Fibroblast of mammary gland (primary cell): ENCODE data around the gene ADAT1.

ENCODE experiments used
- DNase-seq: peaks from one replicate; pipeline ENCODE4 v3.0.0-alpha.2; 2010; ENCODE audit warnings: low read depth
- H3K4me3 ChIP-seq: 2 replicates; pipeline ENCODE4 v1.5.1; 2011; ENCODE audit warnings: low read depth, mild to moderate bottlenecking, low read length, moderate library complexity; ENCODE audit not compliant: control insufficient read depth
- TF ChIP-seq, protein P1 (sequence below): conservative IDR thresholded peaks from 2 replicates; pipeline ENCODE4 v1.5.1; 2011; ENCODE audit warnings: low read depth, low read length, inconsistent platforms; ENCODE audit not compliant: control insufficient read depth, insufficient read depth

Gene ADAT1

DNA sequence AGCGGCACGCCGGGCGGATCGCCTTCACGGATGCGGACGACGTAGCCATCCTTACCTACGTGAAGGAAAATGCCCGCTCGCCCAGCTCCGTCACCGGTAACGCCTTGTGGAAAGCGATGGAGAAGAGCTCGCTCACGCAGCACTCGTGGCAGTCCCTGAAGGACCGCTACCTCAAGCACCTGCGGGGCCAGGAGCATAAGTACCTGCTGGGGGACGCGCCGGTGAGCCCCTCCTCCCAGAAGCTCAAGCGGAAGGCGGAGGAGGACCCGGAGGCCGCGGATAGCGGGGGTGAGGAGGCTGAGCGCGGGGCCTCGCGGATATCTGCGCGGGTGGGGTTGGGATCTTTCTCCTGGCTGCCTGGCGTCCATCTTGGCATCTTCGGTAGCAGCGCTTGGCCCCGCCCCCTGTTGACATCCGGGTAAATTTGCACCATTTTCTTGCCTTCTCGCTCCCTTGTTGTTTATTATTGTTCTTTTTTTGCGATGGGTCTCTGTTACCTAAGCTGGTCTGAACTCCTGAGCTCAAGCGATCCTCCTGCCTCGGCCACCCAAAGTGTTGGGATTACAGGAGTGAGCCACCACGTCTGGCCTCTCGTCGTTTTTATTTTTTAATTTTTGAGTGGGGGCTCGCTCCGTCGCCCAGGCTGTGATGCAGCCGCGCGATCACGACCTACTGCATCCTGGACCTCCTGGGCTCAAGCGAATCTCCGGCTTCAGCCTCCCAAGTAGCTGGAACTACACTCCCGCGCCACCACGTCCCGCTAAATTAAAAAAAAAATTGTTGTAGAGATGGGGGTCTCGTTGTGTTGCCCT is 25.4 kb upstream of the ADAT1 start:
- H3K4me3 ChIP-seq: peak overlapping the region; percentile 78
- TF ChIP-seq, protein P1, sequence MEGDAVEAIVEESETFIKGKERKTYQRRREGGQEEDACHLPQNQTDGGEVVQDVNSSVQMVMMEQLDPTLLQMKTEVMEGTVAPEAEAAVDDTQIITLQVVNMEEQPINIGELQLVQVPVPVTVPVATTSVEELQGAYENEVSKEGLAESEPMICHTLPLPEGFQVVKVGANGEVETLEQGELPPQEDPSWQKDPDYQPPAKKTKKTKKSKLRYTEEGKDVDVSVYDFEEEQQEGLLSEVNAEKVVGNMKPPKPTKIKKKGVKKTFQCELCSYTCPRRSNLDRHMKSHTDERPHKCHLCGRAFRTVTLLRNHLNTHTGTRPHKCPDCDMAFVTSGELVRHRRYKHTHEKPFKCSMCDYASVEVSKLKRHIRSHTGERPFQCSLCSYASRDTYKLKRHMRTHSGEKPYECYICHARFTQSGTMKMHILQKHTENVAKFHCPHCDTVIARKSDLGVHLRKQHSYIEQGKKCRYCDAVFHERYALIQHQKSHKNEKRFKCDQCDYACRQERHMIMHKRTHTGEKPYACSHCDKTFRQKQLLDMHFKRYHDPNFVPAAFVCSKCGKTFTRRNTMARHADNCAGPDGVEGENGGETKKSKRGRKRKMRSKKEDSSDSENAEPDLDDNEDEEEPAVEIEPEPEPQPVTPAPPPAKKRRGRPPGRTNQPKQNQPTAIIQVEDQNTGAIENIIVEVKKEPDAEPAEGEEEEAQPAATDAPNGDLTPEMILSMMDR: no peak
- DNase-seq: peak; percentile 68

DNA sequence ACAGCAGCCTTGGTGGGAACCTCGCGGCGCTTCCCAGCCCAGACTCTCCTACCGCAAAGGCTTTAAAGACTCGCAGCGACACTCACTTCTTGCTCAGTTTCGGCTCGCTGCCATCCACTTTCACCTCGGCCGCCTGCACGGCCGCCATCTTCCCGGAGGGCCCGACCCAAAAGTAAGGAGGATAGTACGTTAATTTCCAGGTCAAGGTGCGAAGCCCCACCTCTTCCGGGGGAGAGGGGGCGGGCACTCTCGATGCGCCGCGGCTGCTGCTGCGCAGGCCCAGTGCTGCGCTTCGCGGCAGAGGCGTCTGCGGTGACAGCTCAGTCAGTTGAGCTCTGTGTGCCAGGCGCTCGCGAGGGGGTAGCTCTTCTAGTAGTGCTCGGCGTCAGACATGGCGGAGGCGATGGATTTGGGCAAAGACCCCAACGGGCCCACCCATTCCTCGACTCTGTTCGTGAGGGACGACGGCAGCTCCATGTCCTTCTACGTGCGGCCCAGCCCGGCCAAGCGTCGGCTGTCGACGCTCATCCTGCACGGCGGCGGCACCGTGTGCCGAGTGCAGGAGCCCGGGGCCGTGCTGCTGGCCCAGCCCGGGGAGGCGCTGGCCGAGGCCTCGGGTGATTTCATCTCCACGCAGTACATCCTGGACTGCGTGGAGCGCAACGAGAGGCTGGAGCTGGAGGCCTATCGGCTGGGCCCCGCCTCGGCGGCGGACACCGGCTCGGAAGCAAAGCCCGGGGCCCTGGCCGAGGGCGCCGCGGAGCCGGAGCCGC is 24.6 kb upstream of the ADAT1 start, which contains the start of the genes KARS1 and TERF2IP:
KARS1 (minus strand) TSS at position 174 of the 773 bp plus-strand sequence; CDS start at position 148, 26 bp downstream.
TERF2IP (plus strand) TSS at position 282 of the 773 bp plus-strand sequence; CDS start at position 392, 110 bp downstream.
- DNase-seq: peak; percentile 89
- peak within 1 kb of the TSS; percentile 78 for H3K4me3 ChIP-seq
- TF ChIP-seq, protein P1: no peak

DNA sequence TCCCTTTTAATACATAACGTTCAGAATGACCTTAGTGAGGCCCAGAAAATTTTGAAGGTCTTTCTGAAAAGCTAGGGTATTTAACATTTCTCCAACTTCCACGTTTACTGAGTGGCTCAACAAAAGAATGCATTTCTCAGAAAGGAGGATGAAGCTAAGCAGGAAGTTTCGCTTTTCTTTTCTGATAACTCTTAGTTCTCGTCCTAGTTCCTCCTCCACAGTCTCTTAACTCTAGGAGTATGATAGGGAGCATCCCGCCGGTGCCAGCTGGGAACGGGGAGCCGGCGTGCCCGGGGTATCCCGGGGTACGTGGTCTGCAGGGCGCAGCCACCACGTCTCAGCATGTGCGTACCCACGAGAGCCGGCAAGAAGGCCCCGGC is 24.0 kb upstream of the ADAT1 start:
- H3K4me3 ChIP-seq: peak overlapping the region; percentile 78
- TF ChIP-seq, protein P1: no peak
- no peak for DNase-seq

DNA sequence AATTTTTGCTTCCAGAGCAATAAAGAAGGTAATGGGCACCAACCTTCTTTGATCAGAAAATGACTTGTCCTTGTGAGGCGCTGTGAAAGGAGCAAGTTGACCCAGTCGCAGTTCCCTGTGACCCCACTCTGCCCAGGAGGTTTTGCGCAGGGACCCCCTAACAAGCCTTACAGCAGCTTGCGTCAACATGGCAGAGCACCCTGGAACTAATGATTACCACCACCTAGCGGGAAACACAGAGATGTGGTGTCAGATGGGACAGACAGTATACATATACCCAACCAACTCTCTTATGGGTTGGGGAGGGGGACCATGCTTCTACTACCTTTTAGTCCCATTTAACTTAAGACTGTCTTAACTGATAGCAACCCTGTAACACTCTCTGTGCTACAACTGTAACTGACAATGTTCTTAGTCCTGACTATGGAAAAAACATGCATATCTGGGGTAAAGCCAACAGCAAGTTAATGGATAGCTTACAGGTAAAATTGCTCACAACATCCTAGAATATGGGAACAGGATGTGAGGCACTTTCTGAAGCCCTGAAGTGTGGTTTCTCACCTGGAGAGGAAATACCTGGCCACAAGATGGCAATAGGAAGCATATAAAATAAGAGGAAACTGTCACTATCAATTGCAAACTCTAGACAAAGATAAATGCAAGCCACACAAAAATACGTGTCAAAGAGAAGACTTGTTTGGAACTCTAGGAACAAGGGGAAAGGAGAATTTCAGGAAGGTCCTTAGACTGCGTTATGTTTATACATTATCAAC is 21.3 kb upstream of the ADAT1 start:
- TF ChIP-seq, protein P1: no peak
- H3K4me3 ChIP-seq: no peak overlapping the region
- no peak for DNase-seq

DNA sequence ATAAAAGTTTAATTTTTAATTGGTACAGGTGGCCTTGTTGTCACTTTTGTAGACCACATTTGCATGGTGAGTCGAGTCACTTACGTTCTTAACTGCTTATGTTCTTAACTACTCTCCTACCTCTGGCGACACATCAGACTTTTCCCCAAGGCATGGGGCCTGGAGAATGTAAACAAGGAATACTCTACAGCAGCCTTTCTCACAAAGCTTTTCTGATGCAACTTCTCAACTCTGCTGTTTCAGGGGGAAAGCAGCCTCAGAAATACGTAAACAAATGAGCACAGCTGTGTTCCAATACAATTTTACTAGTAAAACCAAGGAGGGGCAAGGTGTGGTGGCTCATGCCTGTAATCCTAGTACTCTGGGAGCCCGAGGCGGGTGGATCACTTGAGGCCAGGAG is 17.5 kb upstream of the ADAT1 start:
- TF ChIP-seq, protein P1: no peak

DNA sequence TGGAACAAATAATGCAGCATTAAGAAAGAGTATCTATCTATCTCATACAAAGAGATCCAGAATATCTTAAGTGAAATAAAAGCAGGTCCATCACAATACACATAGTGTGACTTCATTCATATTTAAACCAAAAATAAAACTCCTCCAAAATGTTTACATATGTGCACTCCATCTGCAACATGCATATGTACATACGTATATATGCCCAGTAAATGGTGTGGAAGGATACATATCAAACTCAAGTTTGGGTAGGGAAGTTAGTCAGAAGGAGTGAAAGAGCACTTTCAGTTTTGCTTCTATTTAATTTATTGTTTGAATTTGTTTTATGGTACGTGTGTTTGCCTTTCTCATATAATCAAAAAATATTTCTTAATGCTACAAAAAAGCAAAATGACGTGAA is 12.0 kb upstream of the ADAT1 start:
- TF ChIP-seq, protein P1: no peak
- H3K4me3 ChIP-seq: no peak overlapping the region
- no peak for DNase-seq

More for the DNA sequence above, 17.5 kb upstream of the ADAT1 start:
- no peak for DNase-seq
- no peak overlapping the region for H3K4me3 ChIP-seq
